Neural cell (in vitro differentiated cells): ENCODE measurements around the gene COTL1. TPM values are rescaled to one million over a fixed set of nuclear protein-coding genes. Genes with fewer than 3 reads are reported as not detected.

ENCODE experiments used
- H2AFZ ChIP-seq: fragments of 200-600, 300-800 bp; sonication (generic), shearing (Covaris generic); 2 replicates; pipeline ENCODE4 v1.6.0; 2014; ENCODE audit warnings: low read depth, mild to moderate bottlenecking, antibody characterized with exemption, low read length, moderate library complexity
- H3F3A ChIP-seq: fragments of 200-600 bp; shearing (Covaris generic); 2 replicates; pipeline ENCODE4 v1.6.1; 2016; ENCODE audit warnings: mild to moderate bottlenecking, moderate library complexity, mixed read lengths, antibody characterized with exemption, low read length; ENCODE audit not compliant: insufficient read depth, poor library complexity, severe bottlenecking
- H3K27ac ChIP-seq: fragments of 200-600, 300-800 bp; sonication (generic), shearing (Covaris generic); 2 replicates; pipeline ENCODE4 v1.5.1; 2014; ENCODE audit warnings: mild to moderate bottlenecking, low read length, moderate library complexity
- H3K27me3 ChIP-seq: fragments of 300-800, 200-600 bp; sonication (generic), shearing (Covaris generic); 2 replicates; pipeline ENCODE4 v1.6.0; 2014; ENCODE audit warnings: mild to moderate bottlenecking, low read depth, low read length, moderate library complexity; ENCODE audit not compliant: insufficient read depth
- H3K36me3 ChIP-seq: fragments of 300-800, 200-600 bp; sonication (generic), shearing (Covaris generic); 2 replicates; pipeline ENCODE4 v1.5.1; 2014; ENCODE audit warnings: mild to moderate bottlenecking, antibody characterized with exemption, low read length, moderate library complexity; ENCODE audit not compliant: insufficient read depth
- H3K4me2 ChIP-seq: fragments of 300-800, 200-600 bp; sonication (generic), shearing (Covaris generic); 2 replicates; pipeline ENCODE4 v1.6.0; 2014; ENCODE audit warnings: mild to moderate bottlenecking, low read length
- H3K4me3 ChIP-seq: fragments of 300-800, 200-600 bp; sonication (generic), shearing (Covaris generic); 2 replicates; pipeline ENCODE4 v1.5.1; 2014; ENCODE audit warnings: mild to moderate bottlenecking, low read length, moderate library complexity
- H3K79me2 ChIP-seq: fragments of 200-600 bp; shearing (Covaris generic); replicated peaks from 2 replicates; pipeline ENCODE4 v1.6.0; 2014; ENCODE audit warnings: mild to moderate bottlenecking, low read length, moderate library complexity; ENCODE audit not compliant: insufficient read depth
- H3K9ac ChIP-seq: fragments of 300-800, 200-600 bp; sonication (generic), shearing (Covaris generic); 2 replicates; pipeline ENCODE4 v1.6.1; 2016; ENCODE audit warnings: mild to moderate bottlenecking, low read length, mixed read lengths
- H3K9me2 ChIP-seq: fragments of 200-600 bp; shearing (Covaris generic); 2 replicates; pipeline ENCODE4 v1.6.1; 2016; ENCODE audit warnings: mild to moderate bottlenecking, low read length, mixed read lengths; ENCODE audit not compliant: insufficient read depth
- H3K9me3 ChIP-seq: fragments of 200-600, 300-800 bp; sonication (generic), shearing (Covaris generic); 2 replicates; pipeline ENCODE4 v1.6.1; 2016; ENCODE audit warnings: mild to moderate bottlenecking, mixed run types, low read length, moderate library complexity, mixed read lengths
- H4K20me1 ChIP-seq: fragments of 200-600 bp; shearing (Covaris generic); 2 replicates; pipeline ENCODE4 v1.6.1; 2016; ENCODE audit warnings: mild to moderate bottlenecking, mixed run types; ENCODE audit not compliant: insufficient read depth
- EP300 ChIP-seq: fragments of 450-650 bp; conservative IDR thresholded peaks from 2 replicates; pipeline ENCODE4 v1.6.1; 2014; ENCODE audit warnings: antibody characterized with exemption, mild to moderate bottlenecking, moderate library complexity; ENCODE audit not compliant: poor library complexity, severe bottlenecking
- EZH2 ChIP-seq: fragments of 200-600, 300-800 bp; shearing (Covaris generic), sonication (generic); IDR thresholded peaks from 2 replicates; pipeline ENCODE4 v1.6.1; 2014; ENCODE audit warnings: antibody characterized with exemption, low read length, borderline replicate concordance, mild to moderate bottlenecking; ENCODE audit not compliant: insufficient read depth, poor library complexity, severe bottlenecking
- MXI1 ChIP-seq: fragments of 450-650 bp; conservative IDR thresholded peaks from 2 replicates; pipeline ENCODE4 v1.6.1; 2014; ENCODE audit warnings: antibody characterized with exemption, mild to moderate bottlenecking; ENCODE audit not compliant: poor library complexity, severe bottlenecking
- POLR2AphosphoS5 ChIP-seq: IDR thresholded peaks from 2 replicates; pipeline ENCODE4 v1.6.1; 2012
- RAD21 ChIP-seq: fragments of 450-650 bp; conservative IDR thresholded peaks from 2 replicates; pipeline ENCODE4 v1.6.1; 2014; ENCODE audit warnings: antibody characterized with exemption, mild to moderate bottlenecking, moderate library complexity
- SMC3 ChIP-seq: fragments of 450-650 bp; conservative IDR thresholded peaks from 2 replicates; pipeline ENCODE4 v1.6.1; 2014; ENCODE audit warnings: antibody characterized with exemption, mild to moderate bottlenecking, moderate library complexity; ENCODE audit not compliant: poor library complexity
- TAF1 ChIP-seq: IDR thresholded peaks from 2 replicates; pipeline ENCODE4 v1.6.1; 2012; ENCODE audit warnings: low read depth
- polyA plus RNA-seq: library from polyadenylated mRNA; depleted of rRNA; stranded (reverse); fragments of >200 nt; gene quantifications from 2 replicates; pipeline ENCODE4 v1.2.3, GENCODE V29; 2014
- TF ChIP-seq, protein P1 (sequence below): IDR thresholded peaks from 2 replicates; pipeline ENCODE4 v1.6.1; 2012; ENCODE audit warnings: borderline replicate concordance
- TF ChIP-seq, protein P2 (sequence below): fragments of 450-650 bp; IDR thresholded peaks from 2 replicates; pipeline ENCODE4 v1.5.1; 2014; ENCODE audit warnings: antibody characterized with exemption, mild to moderate bottlenecking, moderate library complexity; ENCODE audit not compliant: poor library complexity, severe bottlenecking

The COTL1 gene
- polyA plus RNA-seq, 1 donor from 2014 or later: 86.6 TPM

DNA sequence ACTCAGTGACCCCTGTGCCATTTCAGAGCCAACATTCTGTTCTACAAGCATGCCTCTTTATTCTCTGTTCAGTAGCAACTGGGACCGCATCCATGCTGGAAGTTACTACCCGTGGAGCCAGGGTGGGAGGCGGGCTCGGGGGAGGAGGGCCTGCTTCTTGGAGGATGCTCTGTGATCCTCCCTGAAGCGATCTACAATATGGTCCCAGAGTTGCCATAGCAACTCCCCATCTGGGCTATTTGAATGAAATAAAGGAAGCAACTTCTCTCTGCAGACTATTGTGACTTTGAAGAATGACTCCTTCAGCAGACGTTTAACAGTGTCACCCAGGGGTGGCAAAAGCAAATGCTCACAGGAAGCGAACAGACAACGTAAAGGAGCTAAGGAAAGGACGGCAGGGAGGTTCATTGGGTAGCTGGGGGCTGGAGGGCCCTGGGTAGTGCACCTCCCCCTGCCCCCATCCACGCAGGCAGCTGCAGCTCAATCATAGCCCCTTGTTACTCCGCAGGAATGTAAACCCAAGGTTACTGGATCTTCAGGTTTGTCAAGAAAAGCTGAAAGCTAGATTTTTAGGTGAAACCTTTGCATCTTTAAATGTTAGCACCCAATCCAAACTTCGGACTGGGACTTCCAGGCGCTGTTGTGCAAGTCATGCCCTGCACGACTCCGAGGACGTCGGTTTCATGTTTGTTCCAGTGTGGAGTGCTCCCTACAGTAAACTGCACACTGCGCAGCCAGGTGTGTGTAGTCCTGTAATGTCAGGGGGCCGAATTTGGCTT is 62.3 kb downstream of the COTL1 start:
- H4K20me1 ChIP-seq: no peaks in the 10 kb centered on the region
- H3F3A ChIP-seq: no peaks in the 10 kb centered on the region
- no peaks in the 10 kb centered on the region for H3K36me3 ChIP-seq
- no peaks in the 10 kb centered on the region for H3K9me2 ChIP-seq
- H2AFZ ChIP-seq: peak overlapping the region; percentile 22
- TF ChIP-seq MXI1 (peak; percentile 32), EZH2 (no peak), RAD21 (peak; percentile 63), TAF1 (peak; percentile 52), SMC3 (peak; percentile 58), POLR2AphosphoS5 (no peak), EP300 (peak; percentile 60)
- TF ChIP-seq, protein P1, sequence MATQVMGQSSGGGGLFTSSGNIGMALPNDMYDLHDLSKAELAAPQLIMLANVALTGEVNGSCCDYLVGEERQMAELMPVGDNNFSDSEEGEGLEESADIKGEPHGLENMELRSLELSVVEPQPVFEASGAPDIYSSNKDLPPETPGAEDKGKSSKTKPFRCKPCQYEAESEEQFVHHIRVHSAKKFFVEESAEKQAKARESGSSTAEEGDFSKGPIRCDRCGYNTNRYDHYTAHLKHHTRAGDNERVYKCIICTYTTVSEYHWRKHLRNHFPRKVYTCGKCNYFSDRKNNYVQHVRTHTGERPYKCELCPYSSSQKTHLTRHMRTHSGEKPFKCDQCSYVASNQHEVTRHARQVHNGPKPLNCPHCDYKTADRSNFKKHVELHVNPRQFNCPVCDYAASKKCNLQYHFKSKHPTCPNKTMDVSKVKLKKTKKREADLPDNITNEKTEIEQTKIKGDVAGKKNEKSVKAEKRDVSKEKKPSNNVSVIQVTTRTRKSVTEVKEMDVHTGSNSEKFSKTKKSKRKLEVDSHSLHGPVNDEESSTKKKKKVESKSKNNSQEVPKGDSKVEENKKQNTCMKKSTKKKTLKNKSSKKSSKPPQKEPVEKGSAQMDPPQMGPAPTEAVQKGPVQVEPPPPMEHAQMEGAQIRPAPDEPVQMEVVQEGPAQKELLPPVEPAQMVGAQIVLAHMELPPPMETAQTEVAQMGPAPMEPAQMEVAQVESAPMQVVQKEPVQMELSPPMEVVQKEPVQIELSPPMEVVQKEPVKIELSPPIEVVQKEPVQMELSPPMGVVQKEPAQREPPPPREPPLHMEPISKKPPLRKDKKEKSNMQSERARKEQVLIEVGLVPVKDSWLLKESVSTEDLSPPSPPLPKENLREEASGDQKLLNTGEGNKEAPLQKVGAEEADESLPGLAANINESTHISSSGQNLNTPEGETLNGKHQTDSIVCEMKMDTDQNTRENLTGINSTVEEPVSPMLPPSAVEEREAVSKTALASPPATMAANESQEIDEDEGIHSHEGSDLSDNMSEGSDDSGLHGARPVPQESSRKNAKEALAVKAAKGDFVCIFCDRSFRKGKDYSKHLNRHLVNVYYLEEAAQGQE: no peak
- TF ChIP-seq, protein P2, sequence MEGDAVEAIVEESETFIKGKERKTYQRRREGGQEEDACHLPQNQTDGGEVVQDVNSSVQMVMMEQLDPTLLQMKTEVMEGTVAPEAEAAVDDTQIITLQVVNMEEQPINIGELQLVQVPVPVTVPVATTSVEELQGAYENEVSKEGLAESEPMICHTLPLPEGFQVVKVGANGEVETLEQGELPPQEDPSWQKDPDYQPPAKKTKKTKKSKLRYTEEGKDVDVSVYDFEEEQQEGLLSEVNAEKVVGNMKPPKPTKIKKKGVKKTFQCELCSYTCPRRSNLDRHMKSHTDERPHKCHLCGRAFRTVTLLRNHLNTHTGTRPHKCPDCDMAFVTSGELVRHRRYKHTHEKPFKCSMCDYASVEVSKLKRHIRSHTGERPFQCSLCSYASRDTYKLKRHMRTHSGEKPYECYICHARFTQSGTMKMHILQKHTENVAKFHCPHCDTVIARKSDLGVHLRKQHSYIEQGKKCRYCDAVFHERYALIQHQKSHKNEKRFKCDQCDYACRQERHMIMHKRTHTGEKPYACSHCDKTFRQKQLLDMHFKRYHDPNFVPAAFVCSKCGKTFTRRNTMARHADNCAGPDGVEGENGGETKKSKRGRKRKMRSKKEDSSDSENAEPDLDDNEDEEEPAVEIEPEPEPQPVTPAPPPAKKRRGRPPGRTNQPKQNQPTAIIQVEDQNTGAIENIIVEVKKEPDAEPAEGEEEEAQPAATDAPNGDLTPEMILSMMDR: peak; percentile 50
- H3K9me3 ChIP-seq: no peaks in the 10 kb centered on the region
- peak overlapping the region; percentile 77 for H3K27ac ChIP-seq
- peak overlapping the region; percentile 38 for H3K9ac ChIP-seq
- H3K4me3 ChIP-seq: peak overlapping the region; percentile 56
- no peaks in the 10 kb centered on the region for H3K27me3 ChIP-seq
- peak overlapping the region; percentile 60 for H3K4me2 ChIP-seq
- no peaks in the 10 kb centered on the region for H3K79me2 ChIP-seq

DNA sequence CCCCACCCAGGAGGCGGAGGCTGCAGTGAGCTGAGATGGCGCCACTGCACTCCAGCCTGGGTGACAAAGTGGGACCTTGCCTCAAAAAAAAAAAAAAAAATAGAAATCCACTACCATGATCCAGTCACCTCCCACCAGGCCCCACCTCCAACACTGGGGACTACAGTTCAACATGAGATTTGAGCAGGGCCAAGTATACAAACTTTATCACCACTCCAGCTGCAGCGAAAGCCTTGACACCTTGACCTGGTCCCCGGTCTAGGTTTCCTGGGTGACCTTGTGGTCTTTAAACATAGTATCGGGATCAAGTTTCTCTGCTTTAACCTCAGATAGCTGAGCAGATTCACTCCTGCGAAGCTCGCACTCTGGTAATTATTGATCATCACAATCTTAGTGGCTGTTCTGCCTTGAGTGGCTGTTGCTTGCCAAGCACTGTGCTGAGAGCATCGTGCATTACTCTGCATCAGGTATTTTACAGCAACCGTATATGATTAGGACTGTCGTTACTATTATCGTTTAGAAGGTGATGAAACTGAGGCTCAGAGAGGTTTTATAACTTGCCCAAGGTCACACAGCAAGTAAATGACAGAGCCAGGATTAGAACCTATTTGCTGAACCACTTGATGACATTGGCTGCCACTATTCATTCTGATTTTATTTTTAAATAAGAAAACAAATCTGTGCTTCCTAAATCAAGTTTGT is 63.1 kb downstream of the COTL1 start:
- Histone ChIP-seq H3F3A (no peaks in the 10 kb centered on the region), H3K79me2 (no peaks in the 10 kb centered on the region), H2AFZ (no peak overlapping the region), H3K4me3 (peak overlapping the region; percentile 56), H3K9me2 (no peaks in the 10 kb centered on the region), H3K36me3 (no peaks in the 10 kb centered on the region), H3K27ac (peak overlapping the region; percentile 77), H3K9ac (peak overlapping the region; percentile 38), H3K4me2 (peak overlapping the region; percentile 60), H4K20me1 (no peaks in the 10 kb centered on the region), H3K9me3 (no peaks in the 10 kb centered on the region), H3K27me3 (no peaks in the 10 kb centered on the region)
- TF ChIP-seq TAF1 (no peak), EP300 (no peak), POLR2AphosphoS5 (no peak), EZH2 (no peak), MXI1 (no peak), SMC3 (no peak), RAD21 (no peak)
- TF ChIP-seq, protein P2: no peak
- TF ChIP-seq, protein P1: no peak
